NCI-H524 treated with DMSO at 0.1 percent for 48 hours (cell line): ENCODE measurements around the gene MRS2.
A peak's percentile ranks its signal among the peaks of the same experiment; 100 is the strongest.
"Not testable (repeated sequence)": the region's sequence is repeated elsewhere in the genome, so short reads cannot be mapped to it uniquely, and the experiment has no call there.

Experiments used
- DNase-seq: peaks from one replicate; lab custom pipeline; 2025; lab: John Stamatoyannopoulos, UW

MRS2 gene, protein sequence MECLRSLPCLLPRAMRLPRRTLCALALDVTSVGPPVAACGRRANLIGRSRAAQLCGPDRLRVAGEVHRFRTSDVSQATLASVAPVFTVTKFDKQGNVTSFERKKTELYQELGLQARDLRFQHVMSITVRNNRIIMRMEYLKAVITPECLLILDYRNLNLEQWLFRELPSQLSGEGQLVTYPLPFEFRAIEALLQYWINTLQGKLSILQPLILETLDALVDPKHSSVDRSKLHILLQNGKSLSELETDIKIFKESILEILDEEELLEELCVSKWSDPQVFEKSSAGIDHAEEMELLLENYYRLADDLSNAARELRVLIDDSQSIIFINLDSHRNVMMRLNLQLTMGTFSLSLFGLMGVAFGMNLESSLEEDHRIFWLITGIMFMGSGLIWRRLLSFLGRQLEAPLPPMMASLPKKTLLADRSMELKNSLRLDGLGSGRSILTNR

DNA sequence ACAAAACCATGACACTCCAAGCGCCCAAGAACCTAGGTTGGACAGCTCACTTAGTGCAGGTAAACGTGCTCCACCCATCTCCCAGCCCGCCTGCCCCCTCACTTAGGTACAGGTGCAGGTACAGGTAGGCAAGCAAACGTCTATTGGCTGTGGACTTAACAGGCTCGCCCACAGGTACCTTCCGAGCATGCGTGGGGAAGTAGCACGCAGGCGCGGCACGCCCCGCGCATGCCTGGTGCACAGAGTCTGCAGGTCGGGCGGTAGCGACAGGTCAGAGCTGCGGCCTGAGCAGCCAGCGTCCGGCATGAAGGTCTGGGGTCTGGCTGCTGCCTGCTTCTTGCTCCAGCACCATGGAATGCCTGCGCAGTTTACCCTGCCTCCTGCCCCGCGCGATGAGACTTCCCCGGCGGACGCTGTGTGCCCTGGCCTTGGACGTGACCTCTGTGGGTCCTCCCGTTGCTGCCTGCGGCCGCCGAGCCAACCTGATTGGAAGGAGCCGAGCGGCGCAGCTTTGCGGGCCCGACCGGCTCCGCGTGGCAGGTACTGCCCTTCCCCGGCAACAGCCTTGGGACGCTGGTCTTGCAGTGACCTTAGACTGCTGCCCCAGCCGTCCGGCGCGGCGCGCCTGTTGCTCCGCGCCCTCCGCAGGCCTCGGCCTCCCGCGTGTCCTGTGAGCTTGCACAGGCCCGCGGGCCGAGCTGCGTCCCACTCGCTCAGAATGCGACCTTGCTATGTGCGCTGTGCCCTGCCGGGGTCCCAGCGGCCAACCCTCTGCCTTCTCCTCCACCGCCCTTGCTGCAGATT lies at the start of gene MRS2:
TSS of gene MRS2 (plus strand) at position 240 of the 804 bp plus-strand sequence. CDS start at position 351, 111 bp downstream.
- peak; percentile 17 for DNase-seq

DNA sequence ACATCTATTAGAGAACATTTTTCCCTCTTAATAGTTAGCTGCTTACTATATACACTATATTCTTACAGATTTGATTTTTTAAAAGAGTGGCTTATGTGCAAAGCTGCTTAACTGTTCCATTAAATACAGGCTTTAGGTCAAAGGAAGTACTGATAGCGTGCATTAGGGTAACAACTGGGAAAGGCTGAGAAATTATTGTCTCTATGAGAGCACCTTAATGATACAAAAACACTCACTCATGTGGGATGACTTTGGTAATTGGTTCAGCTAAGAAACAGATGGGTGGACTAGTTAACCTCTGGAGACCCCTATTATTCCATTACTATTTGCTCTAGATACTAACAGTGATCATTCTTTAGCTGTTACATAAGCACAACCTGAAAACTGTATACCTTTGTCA lies 48.9 kb upstream of the MRS2 start:
- no peak for DNase-seq

DNA sequence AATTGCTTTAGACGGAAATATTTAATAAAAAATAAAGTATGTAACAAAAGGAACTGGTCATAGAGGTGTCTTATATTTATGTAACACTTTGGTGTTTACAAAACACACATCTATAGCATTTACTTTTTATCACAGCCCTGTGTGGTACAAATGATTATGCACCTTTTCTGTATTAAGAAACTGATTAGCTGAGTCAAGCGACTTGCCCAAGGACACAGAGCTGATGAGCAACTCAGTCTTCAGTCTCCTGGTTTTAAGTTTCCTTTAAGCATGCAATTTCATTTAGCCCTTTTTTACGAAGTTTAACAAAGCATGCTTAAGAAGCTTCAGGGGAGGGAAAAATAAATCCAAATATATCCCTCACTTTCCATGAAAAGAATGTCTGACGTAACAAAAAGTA lies 47.3 kb upstream of the MRS2 start:
- DNase-seq, result no peak

DNA sequence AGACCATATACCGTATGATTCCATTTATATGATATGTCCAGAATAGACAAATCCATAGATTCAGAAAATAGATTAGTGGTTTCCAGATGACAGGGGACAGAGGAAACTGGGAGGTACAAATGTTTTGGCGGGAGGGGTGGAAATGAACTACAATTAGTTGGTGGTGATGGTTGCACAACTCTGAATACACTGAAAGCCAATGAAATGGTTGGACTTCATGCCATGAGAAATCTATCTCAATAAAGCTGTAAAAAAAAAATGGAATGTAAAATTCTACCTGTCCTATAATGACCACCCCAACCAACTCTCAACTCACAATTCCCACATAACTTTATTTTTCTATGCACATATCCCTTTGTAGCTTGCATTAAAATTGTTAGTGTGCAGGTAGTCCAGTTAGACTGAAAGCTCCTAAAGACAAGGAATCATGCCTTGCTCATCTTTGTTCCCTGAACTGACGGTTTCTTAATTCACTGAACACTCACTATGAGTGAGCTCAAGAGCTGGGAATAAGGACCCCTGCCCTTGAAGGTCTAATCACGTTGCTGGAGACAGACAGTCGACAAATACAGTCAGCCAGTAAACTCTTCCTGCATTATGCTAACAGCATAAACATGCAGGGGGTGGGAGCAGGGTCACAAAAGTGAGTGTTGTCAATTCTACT lies 46.3 kb upstream of the MRS2 start:
- no peak for DNase-seq

DNA sequence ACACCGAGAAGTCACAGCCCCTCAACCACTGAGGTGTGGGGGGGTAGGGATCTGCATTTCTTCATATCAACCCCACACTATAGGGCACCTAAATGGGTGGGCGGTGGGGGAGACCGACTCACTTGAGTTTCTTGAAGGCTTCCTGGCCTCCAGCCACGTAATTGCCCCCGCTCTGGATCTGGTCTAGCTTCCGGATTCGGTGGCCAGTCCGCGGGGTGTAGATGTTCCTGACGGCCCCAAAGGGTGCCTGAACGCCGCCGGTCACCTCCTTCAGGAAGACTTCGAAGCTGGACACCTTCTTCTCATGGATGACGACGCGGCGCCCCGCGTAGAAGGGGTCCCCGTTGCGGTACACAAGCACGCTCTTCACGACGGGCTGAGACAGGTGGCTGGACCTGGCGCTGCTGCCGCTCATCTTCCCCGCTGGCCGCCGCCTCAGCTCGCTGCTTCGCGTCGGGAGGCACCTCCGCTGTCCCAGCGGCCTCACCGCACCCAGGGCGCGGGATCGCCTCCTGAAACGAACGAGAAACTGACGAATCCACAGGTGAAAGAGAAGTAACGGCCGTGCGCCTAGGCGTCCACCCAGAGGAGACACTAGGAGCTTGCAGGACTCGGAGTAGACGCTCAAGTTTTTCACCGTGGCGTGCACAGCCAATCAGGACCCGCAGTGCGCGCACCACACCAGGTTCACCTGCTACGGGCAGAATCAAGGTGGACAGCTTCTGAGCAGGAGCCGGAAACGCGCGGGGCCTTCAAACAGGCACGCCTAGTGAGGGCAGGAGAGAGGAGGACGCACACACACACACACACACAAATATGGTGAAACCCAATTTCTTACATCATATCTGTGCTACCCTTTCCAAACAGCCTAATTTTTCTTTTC lies 45.2 kb upstream of the MRS2 start, which contains the start of gene DCDC2:
TSS of gene DCDC2 (minus strand) at position 724 of the 883 bp plus-strand sequence. CDS start at position 415, 309 bp downstream.
- DNase-seq, result no peak

DNA sequence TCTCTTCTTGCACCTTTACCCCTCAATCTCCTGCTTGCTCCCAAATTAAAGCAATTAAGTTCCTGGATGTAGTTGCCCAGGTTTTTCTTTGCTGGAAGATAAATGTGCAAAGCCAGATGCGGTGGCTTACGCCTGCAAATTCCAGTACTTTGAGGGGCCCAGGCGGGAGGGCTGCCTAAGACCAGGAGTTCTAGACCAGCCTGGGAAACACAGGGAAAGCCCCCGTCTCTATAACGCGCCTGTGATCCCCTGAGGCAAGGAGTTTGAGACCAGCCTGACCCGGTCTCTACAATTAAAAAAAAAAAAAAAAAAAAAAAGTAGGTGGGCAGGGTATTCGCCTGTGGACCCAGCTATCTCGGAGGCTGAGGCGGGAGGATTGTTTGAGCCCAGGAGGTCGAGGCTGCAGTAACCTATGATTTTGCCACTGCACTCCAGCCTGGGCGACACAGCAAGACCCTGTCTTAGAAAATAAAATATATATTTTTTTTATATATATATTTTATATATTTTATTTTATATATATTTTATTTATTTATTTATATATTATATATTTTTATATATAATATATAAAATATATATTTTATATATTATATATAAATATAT lies 44.4 kb upstream of the MRS2 start:
- no peak for DNase-seq

DNA sequence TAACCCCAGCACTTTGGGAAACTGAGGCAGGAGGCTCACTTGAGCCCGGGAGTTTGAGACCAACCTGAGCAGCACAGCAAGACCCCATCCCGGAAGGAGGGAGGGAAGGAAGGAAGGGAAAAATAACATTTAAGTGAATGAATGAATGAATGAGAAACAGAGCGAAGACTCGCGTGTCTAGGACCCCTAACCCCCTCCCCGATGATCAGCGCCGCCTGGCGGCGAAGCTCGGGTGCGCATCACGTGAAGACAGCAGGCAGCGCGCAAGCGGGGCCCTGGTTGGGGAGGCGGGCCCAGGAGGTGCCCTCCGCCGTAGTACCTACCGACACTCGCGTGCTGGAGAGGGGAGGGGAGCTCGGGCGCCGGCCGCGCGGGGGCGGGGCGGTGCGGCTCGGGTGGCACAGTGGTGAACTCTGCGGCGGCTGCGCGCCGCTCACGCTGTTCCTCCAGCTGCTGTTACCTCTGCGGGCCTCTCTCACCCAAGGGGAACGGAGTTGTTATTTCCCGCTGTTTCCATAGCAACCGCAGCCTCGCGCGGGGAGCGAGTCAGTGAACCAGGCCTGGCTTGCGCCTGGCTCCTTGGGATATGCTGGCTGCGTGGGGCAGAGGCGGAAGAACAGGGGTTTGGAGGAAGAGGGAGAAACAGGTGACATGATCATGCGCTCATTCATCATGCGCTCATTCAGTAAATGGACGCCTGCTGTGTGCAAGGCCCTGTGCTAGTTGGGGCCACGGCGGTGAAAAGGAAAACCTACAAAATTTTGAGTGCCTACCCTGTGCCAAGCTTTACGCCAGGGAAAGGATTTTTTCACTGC lies 42.9 kb upstream of the MRS2 start:
- peak; percentile 82 for DNase-seq

DNA sequence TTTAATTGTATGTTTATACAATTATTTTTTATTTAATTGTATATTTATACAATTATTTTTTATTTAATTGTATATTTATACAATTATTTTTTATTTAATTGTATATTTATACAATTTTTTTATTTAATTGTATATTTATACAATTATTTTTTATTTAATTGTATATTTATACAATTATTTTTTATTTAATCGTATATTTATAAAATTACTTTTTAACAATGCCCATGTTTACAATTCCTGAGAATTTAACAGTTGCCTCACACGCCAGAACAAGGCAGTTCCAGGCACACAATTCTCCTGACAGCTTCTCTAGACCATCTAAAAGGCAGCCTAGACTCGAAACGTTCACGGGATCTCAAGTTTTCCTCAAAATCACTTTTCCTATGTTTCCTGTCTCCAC lies 40.4 kb upstream of the MRS2 start:
- DNase-seq, result not testable (repeated sequence)

DNA sequence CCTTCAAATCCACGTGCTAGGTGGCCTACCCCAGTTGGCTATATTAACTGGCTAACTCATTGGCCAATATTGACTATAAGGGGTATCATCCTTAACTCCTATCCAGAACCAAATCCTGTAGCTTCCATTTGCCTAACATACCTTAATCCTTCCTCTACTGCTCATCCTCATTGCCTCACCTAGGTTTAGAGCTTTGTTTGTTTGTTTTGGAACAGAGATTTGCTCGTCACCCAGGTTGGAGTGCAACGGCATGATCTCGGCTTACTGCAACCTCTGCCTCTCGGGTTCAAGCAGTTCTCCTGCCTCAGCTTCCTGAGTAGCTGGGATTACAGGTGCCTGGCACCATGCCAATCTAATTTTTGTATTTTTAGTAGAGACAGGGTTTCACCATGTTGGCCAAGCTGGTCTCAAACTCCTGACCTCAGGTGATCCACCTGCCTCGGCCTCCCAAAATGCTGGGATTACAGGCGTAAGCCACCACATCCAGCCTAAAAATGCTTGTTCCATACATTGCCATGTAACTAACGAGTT lies 37.6 kb upstream of the MRS2 start:
- DNase-seq, result not testable (repeated sequence)

DNA sequence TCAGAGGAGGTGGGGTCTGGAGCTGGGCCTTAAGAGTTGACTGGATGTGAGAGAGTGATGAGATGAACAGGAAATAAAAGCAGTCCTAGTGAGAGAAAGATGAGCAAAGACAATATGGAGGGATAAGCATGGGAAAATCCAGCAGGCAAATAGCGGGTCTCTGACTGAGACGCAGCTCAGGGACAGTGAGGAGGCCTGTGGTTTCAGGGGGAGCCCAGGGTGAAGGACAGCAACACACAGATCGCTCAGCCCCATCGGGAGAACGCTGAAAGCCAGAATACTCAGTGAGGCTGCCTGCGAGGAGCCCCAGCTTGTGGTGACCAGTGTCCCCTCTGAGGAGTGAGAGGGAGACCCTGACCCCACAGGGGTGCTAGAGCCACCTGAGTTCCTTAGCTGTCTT lies 28.1 kb upstream of the MRS2 start:
- no peak for DNase-seq

DNA sequence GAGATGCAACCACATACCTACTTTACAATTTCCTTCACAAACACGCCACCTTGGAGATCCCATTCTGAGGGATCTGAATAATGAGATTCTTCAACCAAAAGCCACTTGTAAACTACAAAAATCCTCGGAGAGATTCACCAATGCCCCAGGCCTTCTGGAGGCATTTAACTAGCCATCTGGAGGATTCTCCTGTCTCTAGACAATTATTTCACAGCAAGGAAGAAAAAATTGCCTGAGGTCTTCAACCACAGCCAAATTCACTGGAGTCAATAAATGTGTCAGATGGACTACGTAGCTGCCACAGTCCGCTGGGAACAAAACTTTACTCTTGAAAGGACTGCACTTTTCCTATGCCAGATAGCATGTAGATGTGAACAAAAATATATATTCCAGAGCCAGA lies 25.9 kb upstream of the MRS2 start:
- DNase-seq, result peak; percentile 44

DNA sequence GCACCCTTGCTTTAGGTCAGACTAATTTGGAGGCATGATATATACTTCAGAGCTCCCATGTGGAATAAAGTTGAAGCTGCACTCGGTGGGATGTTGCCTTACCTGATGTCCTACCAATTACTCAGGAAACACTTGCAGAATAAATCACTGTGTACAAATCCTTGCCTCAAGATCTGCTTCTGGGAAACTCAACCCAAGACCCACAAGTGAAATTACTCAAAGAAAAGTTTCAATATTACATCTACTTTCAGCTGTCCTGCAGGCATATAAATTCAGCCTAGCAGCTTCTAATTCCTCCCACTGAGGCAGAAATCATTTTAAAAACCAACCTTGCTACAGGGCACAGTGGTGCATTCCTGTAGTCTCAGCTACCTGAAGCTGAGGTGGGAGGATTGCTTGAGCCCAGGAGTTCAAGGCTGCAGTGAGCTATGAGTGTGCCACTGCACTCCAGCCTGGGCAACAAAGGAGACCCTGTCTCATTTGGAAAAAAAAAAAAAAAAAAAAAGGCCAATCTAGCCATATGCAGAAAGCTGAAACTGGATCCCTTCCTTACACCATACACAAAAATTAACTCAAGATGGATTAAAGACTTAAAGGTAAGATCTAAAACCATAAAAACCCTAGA lies 24.2 kb upstream of the MRS2 start:
- DNase-seq, result no peak

DNA sequence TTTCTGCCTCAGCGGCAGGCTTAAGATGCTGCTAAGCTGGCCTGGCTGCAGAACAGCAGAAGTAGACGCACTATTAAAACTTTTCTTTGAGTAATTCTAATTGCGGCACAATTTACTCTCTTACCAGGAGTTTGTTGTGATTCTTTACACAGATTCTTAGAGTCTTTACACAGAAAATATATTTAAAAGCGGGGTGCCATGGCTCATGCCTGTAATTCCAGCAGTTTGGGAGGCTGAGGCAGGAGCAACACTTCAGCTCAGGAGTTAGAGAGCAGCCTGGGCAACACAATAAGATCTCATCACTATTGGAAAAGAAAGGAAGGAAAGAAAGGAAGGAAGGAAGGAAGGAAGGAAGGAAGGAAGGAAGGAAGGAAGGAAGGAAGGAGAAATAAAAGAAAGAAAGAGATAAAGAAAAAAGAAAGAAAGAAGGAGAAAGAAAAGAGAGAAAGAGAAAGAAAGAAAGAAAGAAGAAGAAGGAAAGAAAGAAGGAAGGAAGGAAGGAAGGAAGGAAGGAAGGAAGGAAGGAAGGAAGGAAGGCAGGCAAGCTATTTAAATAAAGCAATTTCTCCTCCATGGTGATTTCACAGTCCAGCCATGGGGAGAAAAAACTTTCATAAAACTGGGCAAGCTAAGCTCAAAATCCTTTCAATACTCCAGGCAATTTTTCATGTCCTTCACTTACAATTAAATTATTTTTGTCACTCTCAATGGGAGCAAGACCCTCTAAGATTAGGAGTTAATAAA lies 21.1 kb upstream of the MRS2 start:
- no peak for DNase-seq

DNA sequence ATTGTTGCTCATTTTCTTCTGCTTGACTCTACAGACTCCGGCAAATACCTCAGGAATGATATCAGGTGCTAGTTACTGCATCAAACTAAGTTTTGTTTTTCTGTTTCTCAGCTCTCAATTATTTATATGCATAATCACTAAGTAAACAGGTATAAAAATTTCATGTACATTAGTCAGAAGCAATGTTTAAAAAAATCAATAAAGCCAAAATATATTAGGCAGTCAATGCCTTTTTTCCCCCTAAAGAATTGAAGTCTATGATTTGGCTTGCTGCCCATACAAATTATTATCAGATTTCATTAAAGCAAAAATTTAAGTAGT lies 20.6 kb upstream of the MRS2 start:
- no peak for DNase-seq

DNA sequence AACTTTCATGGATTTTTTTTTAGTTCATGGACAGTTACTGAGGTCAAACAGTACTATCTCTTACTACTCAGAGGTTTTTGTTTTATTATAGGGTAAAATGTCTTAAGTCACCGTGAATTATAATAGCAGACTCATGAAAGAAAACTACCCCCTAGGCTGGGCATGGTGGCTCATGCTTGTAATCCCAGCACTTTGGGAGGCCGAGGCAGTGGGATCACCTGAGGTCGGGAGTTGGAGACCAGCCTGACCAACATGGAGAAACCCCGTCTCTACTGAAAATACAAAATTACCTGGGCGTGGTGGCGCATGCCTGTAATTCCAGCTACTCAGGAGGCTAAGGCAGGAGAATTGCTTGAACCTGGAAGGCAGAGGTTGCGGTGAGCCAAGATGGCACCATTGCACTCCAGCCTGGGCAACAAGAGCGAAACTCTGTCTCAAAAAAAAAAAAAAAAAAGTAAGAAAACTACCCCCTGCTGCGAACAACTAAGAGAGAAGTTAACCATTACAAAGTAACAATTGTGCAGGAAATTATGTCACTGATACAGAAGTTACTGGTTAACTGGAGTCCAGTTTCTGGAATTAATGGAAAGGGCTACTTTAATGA lies 19.7 kb upstream of the MRS2 start:
- not testable (repeated sequence) for DNase-seq

DNA sequence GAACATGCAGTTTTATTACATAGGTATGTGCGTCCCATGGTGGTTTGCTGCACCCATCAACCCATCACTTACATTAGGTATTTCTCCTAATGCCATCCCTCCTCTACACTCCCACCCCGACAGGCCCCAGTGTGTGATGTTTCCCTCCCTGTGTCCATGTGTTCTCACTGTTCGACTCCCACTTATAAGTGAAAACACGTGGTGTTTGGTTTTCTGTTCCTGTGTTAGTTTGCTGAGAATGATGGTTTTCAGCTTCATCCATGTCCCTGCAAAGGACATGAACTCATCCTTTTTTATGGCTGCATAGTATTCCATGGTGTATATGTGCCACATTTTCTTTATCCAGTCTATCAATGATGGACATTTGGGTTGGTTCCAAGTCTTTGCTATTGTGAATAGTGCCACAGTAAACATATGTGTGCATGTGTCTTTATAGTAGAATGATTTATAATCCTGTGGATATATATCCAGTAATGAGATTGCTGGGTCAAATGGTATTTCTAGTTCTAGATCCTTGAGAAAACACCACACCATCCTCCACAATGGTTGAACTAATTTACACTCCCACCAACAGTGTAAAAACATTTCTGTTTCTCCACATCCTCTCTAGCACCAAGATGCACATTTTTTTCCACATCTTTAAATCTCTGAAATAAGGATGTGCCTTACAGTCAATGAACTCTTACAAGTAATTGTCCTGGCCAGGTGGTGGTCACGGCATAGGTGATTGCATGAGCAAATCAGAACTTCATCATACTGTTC lies 18.2 kb upstream of the MRS2 start:
- not testable (repeated sequence) for DNase-seq

DNA sequence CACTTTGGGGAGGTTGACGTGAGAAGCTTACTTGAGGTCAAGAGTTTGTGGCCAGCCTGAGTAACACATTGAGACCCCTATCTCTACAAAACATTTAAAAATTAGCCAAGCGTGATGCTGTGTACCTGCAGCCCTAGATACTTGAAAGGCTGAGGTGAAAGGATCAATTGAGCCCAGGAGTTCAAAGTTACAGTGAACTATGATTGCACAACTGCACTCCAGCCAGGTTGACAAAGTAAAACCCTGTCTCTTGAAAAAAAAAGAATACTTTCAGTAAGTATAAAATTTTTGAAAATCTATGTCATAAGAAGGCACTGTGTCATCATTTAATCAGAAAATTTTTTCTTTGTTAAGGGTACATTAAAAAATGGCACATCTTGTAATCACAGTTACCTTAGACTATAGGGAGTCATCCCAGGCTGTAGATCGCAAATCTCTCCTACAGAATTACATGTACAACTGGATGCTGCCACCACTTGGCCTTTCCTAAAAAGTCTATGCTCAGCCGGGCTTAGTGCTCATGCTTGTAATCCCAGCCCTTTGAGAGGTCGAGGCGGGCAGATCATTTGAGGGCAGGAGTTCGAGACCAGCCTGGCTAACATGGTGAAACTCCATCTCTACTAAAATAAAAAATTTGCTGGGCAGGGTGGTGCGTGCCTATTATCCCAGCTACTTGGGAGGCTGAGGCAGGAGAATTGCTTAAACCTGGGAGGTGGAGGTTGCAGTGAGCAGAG lies 17.0 kb upstream of the MRS2 start:
- no peak for DNase-seq
